Colon (tissue), 2 donors: ENCODE results near the gene ARID4B.
"Not testable (repeated sequence)": the region's sequence is repeated elsewhere in the genome, so short reads cannot be mapped to it uniquely, and the experiment has no call there.

Experiments
- FAIRE-seq: peaks from 2 replicates; lab custom pipeline; 2012; peaks lifted over from hg19 to GRCh38; lab: Jason Lieb, UNC
- donor health status: control.
- donor health status: control.

The ARID4B gene

GRCh38 chr1:235329139-235329902 is 1.3 kb upstream of the ARID4B start:
- no peak for FAIRE-seq

GRCh38 chr1:235328271-235329138 is 526 bp upstream of the ARID4B start, which contains the start of gene GGPS1:
Gene GGPS1 (plus strand): TSS chr1:235328570. CDS start chr1:235335265, 6,695 bp downstream.
- no peak for FAIRE-seq

GRCh38 chr1:235326719-235327558 is 1.0 kb downstream of the ARID4B start:
- no peak for FAIRE-seq

- no peak for FAIRE-seq
Observed at GRCh38 chr1:235325854-235326253, 2.1 kb downstream of the ARID4B start.

GRCh38 chr1:235325139-235325538 is 2.8 kb downstream of the ARID4B start:
- FAIRE-seq: no peak

GRCh38 chr1:235324296-235324695 is 3.7 kb downstream of the ARID4B start:
- FAIRE-seq: no peak

- FAIRE-seq: no peak
Observed at GRCh38 chr1:235320521-235321179, 7.3 kb downstream of the ARID4B start.

GRCh38 chr1:235319255-235319654 is 8.7 kb downstream of the ARID4B start:
- no peak for FAIRE-seq

- FAIRE-seq: no peak
Observed at GRCh38 chr1:235317168-235317567, 10.8 kb downstream of the ARID4B start.

- no peak for FAIRE-seq
Observed at GRCh38 chr1:235315735-235316134, 12.2 kb downstream of the ARID4B start.

- FAIRE-seq: no peak
Observed at GRCh38 chr1:235315173-235315572, 12.8 kb downstream of the ARID4B start.

GRCh38 chr1:235313931-235314678 is 13.9 kb downstream of the ARID4B start:
- no peak for FAIRE-seq

GRCh38 chr1:235313262-235313661 is 14.7 kb downstream of the ARID4B start:
- FAIRE-seq: no peak

- not testable (repeated sequence) for FAIRE-seq
Observed at GRCh38 chr1:235309206-235309605, 18.8 kb downstream of the ARID4B start.

- no peak for FAIRE-seq
Observed at GRCh38 chr1:235307158-235308124, 20.5 kb downstream of the ARID4B start.

- no peak for FAIRE-seq
Observed at GRCh38 chr1:235304549-235305451, 23.2 kb downstream of the ARID4B start.

GRCh38 chr1:235302143-235302542 is 25.8 kb downstream of the ARID4B start:
- no peak for FAIRE-seq

- FAIRE-seq: no peak
Observed at GRCh38 chr1:235299169-235299858, 28.7 kb downstream of the ARID4B start.
